T-helper 1 cell treated with Interleukin-12 subunit alpha and Interleukin-12 subunit beta and Interleukin-4 antibody, amounts not matched to agents 30 ng/mL and 1 ng/mL, for 36 hours (primary cell): ENCODE measurements around the gene LPAR5. TPM values are rescaled to one million over a fixed set of nuclear protein-coding genes. Genes with fewer than 3 reads are reported as not detected.

Source experiments
- total RNA-seq: library from RNA; stranded (reverse); gene quantifications from 2 replicates; pipeline ENCODE4 v1.2.3, GENCODE V29; 2022

Gene LPAR5
- total RNA-seq, 1 donor from 2014 or later: 5.7 TPM

Other genes starting within 250 kb of the LPAR5 start
- gene CD27, start 191.0 kb downstream of the LPAR5 start, total RNA-seq: 88.3 and 89.8 TPM in 2 replicates
- gene TAPBPL, start 183.9 kb downstream of the LPAR5 start, total RNA-seq: 63.1 and 72.0 TPM in 2 replicates
- gene VAMP1, start 165.3 kb downstream of the LPAR5 start, total RNA-seq: 39.9 and 44.7 TPM in 2 replicates
- 195 and 201 TPM in 2 replicates for gene MRPL51, start 142.7 kb downstream of the LPAR5 start, total RNA-seq
- gene NCAPD2, start 141.9 kb downstream of the LPAR5 start, total RNA-seq: 112 and 123 TPM in 2 replicates
- 3,817 and 3,902 TPM in 2 replicates for gene GAPDH, start 101.4 kb downstream of the LPAR5 start, total RNA-seq
- gene IFFO1, start 79.9 kb downstream of the LPAR5 start, total RNA-seq: 29.1 and 29.9 TPM in 2 replicates
- gene NOP2, start 67.7 kb downstream of the LPAR5 start, total RNA-seq: 93.7 and 97.0 TPM in 2 replicates
- 294 and 309 TPM in 2 replicates for gene CHD4, start 28.6 kb downstream of the LPAR5 start, total RNA-seq
- gene ACRBP, start 11.5 kb upstream of the LPAR5 start, total RNA-seq: 1.0 and 1.5 TPM in 2 replicates
- 23.7 and 27.7 TPM in 2 replicates for gene ING4, start 27.2 kb upstream of the LPAR5 start, total RNA-seq
- 86.9 and 89.9 TPM in 2 replicates for gene ZNF384, start 53.4 kb upstream of the LPAR5 start, total RNA-seq
- gene PIANP, start 64.9 kb upstream of the LPAR5 start, total RNA-seq: 0.22 and 0.49 TPM in 2 replicates
- 29.5 and 30.6 TPM in 2 replicates for gene COPS7A, start 88.1 kb upstream of the LPAR5 start, total RNA-seq
- gene MLF2, start 117.2 kb upstream of the LPAR5 start, total RNA-seq: 116 and 124 TPM in 2 replicates
- gene PTMS, start 130.4 kb upstream of the LPAR5 start, total RNA-seq: 125 and 129 TPM in 2 replicates
- 52.2 TPM in 2 replicates for gene LAG3, start 136.6 kb upstream of the LPAR5 start, total RNA-seq
- gene CD4, start 153.6 kb upstream of the LPAR5 start, total RNA-seq: 274 and 279 TPM in 2 replicates
- 0.17 and 0.29 TPM in 2 replicates for gene GPR162, start 185.9 kb upstream of the LPAR5 start, total RNA-seq
- 1.9 and 2.7 TPM in 2 replicates for gene P3H3, start 192.4 kb upstream of the LPAR5 start, total RNA-seq
- gene GNB3, start 205.0 kb upstream of the LPAR5 start, total RNA-seq: 0.47 and 1.5 TPM in 2 replicates
- 51.7 and 64.4 TPM in 2 replicates for gene CDCA3, start 215.3 kb upstream of the LPAR5 start, total RNA-seq
- 110 and 115 TPM in 2 replicates for gene USP5, start 216.2 kb upstream of the LPAR5 start, total RNA-seq
- 913 and 928 TPM in 2 replicates for gene TPI1, start 231.6 kb upstream of the LPAR5 start, total RNA-seq
- 15.8 and 18.2 TPM in 2 replicates for gene SPSB2, start 237.3 kb upstream of the LPAR5 start, total RNA-seq